ENCODE measurements around the gene MIPOL1. TPM values are rescaled to one million over a fixed set of nuclear protein-coding genes. Genes with fewer than 3 reads are reported as not detected.

MIPOL1 gene
- total and polyA plus RNA-seq, 2 of the 4 experiments (the other 2 are of a cell fraction): 2.7 to 5.9 TPM

- TF ChIP-seq MAZ (IDR thresholded peaks at IDR 0.05; ENCODE audit: borderline replicate concordance, low read depth, low read length): no peak
- no peak for TF ChIP-seq RAD21 (IDR thresholded peaks at IDR 0.05; ENCODE audit: low read length)
Observed at GRCh38 chr14:37584211-37585100, 386.7 kb downstream of the MIPOL1 start (continued).

- Histone ChIP-seq H4K5ac (ENCODE audit: low read depth, low read length) (no peak overlapping the region), H3K27me3 (ENCODE audit: control insufficient read depth, insufficient read depth, low read length) (peaks cover 68% of the 10 kb centered on the region), H4K91ac (ENCODE audit: insufficient read depth, low read depth, low read length) (no peak overlapping the region), H3K4me1 (ENCODE audit: control insufficient read depth, insufficient read depth, low read length) (peaks cover 3% of the 10 kb centered on the region; the same call in 1 of the 2 replicates), H3K56ac (ENCODE audit: extremely low read depth, insufficient read depth, low read length) (no peak overlapping the region), H3K79me1 (ENCODE audit: low read depth in 1 of 2, low read length in 2 of 2) (no peaks in the 10 kb centered on the region), H3K23ac (ENCODE audit: low read depth, low read length) (no peak overlapping the region), H3K4me2 (ENCODE audit: low read depth, low read length) (no peak overlapping the region), H2AFZ (replicated peaks; ENCODE audit: low read length, poor library complexity) (no peak overlapping the region), H3K36me3 (ENCODE audit: control insufficient read depth, insufficient read depth, low read length) (no peaks in the 10 kb centered on the region), H3K4me3 (ENCODE audit: insufficient read depth, low read depth, low read length) (no peak overlapping the region), H3K9me3 (ENCODE audit: control insufficient read depth, insufficient read depth, low read length) (peaks cover 14% of the 10 kb centered on the region; the same call in 1 of the 2 replicates), H4K8ac (ENCODE audit: low read depth in 2 of 2, low read length in 2 of 2) (no peak overlapping the region), H2BK20ac (ENCODE audit: low read depth, low read length) (no peak overlapping the region), H3K4ac (ENCODE audit: low read depth, low read length) (no peak overlapping the region), H3K9me1 (ENCODE audit: insufficient read depth, low read length) (no peaks in the 10 kb centered on the region), H3K27ac (ENCODE audit: insufficient read depth, low read length) (no peak overlapping the region), H2BK120ac (ENCODE audit: low read depth, low read length) (no peak overlapping the region), H2AK5ac (ENCODE audit: low read depth, low read length) (no peak overlapping the region), H3K18ac (ENCODE audit: low read depth, low read length) (no peak overlapping the region), H3K14ac (replicated peaks; ENCODE audit: low read depth, low read length) (no peak overlapping the region), H3K9ac (ENCODE audit: low read depth, low read length) (no peak overlapping the region), H2BK5ac (ENCODE audit: low read depth, low read length, poor library complexity, severe bottlenecking) (no peak overlapping the region), H2AK9ac (replicated peaks; ENCODE audit: low read depth, low read length, poor library complexity) (no peak overlapping the region), H2BK15ac (ENCODE audit: low read depth, low read length) (no peak overlapping the region), H4K20me1 (ENCODE audit: insufficient read depth, low read length) (peaks cover 8% of the 10 kb centered on the region; the same call in 1 of the 2 replicates)
- dilution Hi-C loops (cut with HindIII; ENCODE audit: low sequenced_read_pairs, unreplicated experiment) (no loop called here), in situ Hi-C loops (cut with MboI; ENCODE audit: low sequenced_read_pairs) (loop anchor here (10.0 kb wide), 1 partner anchor 340 kb away; no protein-coding TSS in a partner anchor), intact Hi-C loops (cut with micrococcal nuclease) (no loop called here)
- WGBS, 2 experiments (ENCODE audit: extremely low coverage in 2 of 2, insufficient read length in 1 of 2): 4% methylated on average over 17 of the region's 23 CpGs; no CpG with 5 or more reads in 1 of the 2 experiments
- ATAC-seq (ENCODE audit: low read depth) (no peak), DNase-seq (no peak)
- POLR2A ChIA-PET (ENCODE audit: unreplicated experiment): no interaction called here
- TF ChIP-seq MAFK (IDR thresholded peaks at IDR 0.05; ENCODE audit: low read depth, low read length): no peak
- no peak for TF ChIP-seq CEBPB (IDR thresholded peaks at IDR 0.05; ENCODE audit: low read depth, low read length)
- TF ChIP-seq MXI1 (IDR thresholded peaks at IDR 0.05; ENCODE audit: borderline replicate concordance, low read depth, low read length): no peak
- no peak for TF ChIP-seq CTCF (conservative IDR thresholded peaks at IDR 0.05; ENCODE audit: low read depth, low read length)
- no peak for TF ChIP-seq SMC3 (IDR thresholded peaks at IDR 0.05; ENCODE audit: low read depth, low read length)
- TF ChIP-seq MAZ (IDR thresholded peaks at IDR 0.05; ENCODE audit: borderline replicate concordance, low read depth, low read length): no peak
- no peak for TF ChIP-seq RCOR1 (IDR thresholded peaks at IDR 0.05; ENCODE audit: insufficient replicate concordance, low read length)
- no peak for TF ChIP-seq USF2 (IDR thresholded peaks at IDR 0.05; ENCODE audit: low read depth, low read length)
- BruUV-seq (replicated peaks): no TSS peak
- CTCF ChIA-PET: no interaction called here
Observed at GRCh38 chr14:37585101-37585511, 387.4 kb downstream of the MIPOL1 start.
